ENCODE results near the gene TSPAN14. TPM values are rescaled to one million over a fixed set of nuclear protein-coding genes. Genes with fewer than 3 reads are reported as not detected.

TSPAN14 gene
- total and polyA plus RNA-seq, 12 donors: 13.1 to 112 (median 45.5) TPM

DNA sequence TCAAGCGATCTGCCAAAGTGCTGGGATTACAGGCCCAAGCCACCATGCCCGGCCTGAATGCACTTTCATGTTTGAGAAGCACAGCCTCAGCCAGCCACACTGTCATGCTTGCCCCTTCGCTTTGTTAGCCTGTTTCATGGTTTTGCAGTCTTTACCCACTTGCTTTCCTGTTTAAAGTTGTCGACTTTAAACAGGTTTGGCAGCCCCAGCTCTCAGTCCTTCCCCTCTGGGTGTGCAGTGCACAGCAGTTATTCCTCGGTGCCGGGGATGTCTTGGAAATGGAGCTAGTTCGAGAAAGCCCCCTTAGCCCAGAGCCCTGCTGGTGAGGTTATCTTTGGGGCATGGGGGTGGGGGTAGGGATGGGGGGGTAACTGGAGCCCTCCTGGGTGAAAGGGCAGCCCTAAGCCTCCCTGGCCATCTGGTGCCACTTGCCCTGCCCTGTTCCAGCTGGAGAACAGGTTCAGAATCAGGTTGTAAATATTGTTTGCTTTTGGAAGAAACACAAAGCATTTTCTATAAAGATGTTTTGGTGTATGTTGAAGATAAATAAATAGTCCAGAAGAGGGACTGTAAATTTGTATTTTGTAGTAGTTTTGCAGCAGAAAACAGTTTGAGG, 14.8 kb downstream of the TSPAN14 start:
- intact Hi-C loops (cut with DNase I): no loop called here

DNA sequence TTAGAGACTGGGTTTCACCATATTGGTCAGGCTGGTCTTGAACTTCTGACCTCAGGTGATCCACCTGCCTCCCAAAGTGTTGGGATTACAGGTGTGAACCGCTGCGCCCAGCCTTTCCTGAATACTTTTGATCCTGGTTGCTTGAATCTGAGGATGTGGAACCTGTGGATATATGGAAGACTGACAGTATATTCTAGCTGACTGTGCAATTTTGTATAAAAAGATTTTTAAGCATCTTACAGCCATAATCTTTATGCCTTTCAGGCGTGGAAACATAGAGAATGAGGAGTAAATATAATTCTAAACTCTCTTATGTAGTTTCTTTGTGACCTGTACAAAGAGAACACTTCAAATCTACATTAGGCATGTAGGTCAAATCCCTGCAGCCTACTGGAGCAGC, 16.2 kb downstream of the TSPAN14 start:
- intact Hi-C loops (cut with DNase I): no loop called here
- 92 to 100% (median 97%) methylated on average over 3 of the region's 3 CpGs for WGBS, 4 donors
- Histone ChIP-seq H3K27me3 (no peaks in the 10 kb centered on the region), H3K27ac (no peak overlapping the region), H3K36me3 (replicated peaks in 1 of 2) (peaks cover 0 to 3% of the 10 kb centered on the region in 2 donors), H3K9me3 (replicated peaks in 1 of 3) (no peaks in the 10 kb centered on the region), H3K4me3 (no peak overlapping the region), H3K4me1 (replicated peaks in 1 of 2) (peaks cover 4 to 58% of the 10 kb centered on the region in 2 donors)
- no peak for DNase-seq
- no peak for TF ChIP-seq POLR2A (IDR thresholded peaks at IDR 0.05)
- TF ChIP-seq, protein P1, sequence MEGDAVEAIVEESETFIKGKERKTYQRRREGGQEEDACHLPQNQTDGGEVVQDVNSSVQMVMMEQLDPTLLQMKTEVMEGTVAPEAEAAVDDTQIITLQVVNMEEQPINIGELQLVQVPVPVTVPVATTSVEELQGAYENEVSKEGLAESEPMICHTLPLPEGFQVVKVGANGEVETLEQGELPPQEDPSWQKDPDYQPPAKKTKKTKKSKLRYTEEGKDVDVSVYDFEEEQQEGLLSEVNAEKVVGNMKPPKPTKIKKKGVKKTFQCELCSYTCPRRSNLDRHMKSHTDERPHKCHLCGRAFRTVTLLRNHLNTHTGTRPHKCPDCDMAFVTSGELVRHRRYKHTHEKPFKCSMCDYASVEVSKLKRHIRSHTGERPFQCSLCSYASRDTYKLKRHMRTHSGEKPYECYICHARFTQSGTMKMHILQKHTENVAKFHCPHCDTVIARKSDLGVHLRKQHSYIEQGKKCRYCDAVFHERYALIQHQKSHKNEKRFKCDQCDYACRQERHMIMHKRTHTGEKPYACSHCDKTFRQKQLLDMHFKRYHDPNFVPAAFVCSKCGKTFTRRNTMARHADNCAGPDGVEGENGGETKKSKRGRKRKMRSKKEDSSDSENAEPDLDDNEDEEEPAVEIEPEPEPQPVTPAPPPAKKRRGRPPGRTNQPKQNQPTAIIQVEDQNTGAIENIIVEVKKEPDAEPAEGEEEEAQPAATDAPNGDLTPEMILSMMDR (IDR thresholded peaks at IDR 0.05): no peak

More for the DNA sequence above, 14.8 kb downstream of the TSPAN14 start:
- WGBS, 4 donors: 75 to 82% (median 79%) methylated on average over 6 to 7 of the region's 7 CpGs
- Histone ChIP-seq H3K36me3 (replicated peaks in 1 of 2) (peaks cover 0 to 3% of the 10 kb centered on the region in 2 donors), H3K9me3 (replicated peaks in 1 of 3) (no peaks in the 10 kb centered on the region), H3K4me1 (replicated peaks in 1 of 2) (peaks cover 18 to 64% of the 10 kb centered on the region in 2 donors), H3K4me3 (no peak overlapping the region), H3K27me3 (no peaks in the 10 kb centered on the region), H3K27ac (peak overlapping the region in 2 of 5 donors; percentile 36 to 78)
- TF ChIP-seq, protein P1 (IDR thresholded peaks at IDR 0.05): no peak
- no peak for TF ChIP-seq POLR2A (IDR thresholded peaks at IDR 0.05)
- no peak for DNase-seq

DNA sequence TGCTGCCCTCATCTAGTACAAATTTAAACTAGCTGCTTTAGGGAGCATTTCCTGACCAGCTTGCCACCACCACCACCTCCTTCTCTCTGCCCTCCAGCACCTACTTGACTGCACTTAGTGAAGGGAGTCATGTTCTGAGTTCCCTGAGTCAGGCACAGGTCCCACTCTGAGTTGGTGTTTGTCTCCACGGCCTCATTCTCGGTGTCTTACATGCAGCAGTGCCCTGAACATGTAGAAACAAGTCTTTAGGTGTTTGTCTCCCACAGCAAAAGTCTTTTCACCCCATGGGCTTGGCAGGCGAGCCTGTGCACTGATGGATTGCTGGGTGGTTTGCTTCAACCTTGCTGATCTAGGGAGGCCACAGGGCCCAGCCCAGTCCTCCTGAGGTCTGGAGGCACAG, 16.9 kb downstream of the TSPAN14 start:
- 85 to 100% (median 95%) methylated on average over 2 to 3 of the region's 3 CpGs for WGBS, 4 donors
- Histone ChIP-seq H3K9me3 (replicated peaks in 1 of 3) (no peaks in the 10 kb centered on the region), H3K4me3 (no peak overlapping the region), H3K4me1 (replicated peaks in 1 of 2) (peaks cover 0 to 52% of the 10 kb centered on the region in 2 donors), H3K27me3 (no peaks in the 10 kb centered on the region), H3K36me3 (replicated peaks in 1 of 2) (peaks cover 0 to 3% of the 10 kb centered on the region in 2 donors), H3K27ac (no peak overlapping the region)
- DNase-seq: no peak
- intact Hi-C loops (cut with DNase I): no loop called here
- no peak for TF ChIP-seq POLR2A (IDR thresholded peaks at IDR 0.05)
- TF ChIP-seq, protein P1 (IDR thresholded peaks at IDR 0.05): no peak

DNA sequence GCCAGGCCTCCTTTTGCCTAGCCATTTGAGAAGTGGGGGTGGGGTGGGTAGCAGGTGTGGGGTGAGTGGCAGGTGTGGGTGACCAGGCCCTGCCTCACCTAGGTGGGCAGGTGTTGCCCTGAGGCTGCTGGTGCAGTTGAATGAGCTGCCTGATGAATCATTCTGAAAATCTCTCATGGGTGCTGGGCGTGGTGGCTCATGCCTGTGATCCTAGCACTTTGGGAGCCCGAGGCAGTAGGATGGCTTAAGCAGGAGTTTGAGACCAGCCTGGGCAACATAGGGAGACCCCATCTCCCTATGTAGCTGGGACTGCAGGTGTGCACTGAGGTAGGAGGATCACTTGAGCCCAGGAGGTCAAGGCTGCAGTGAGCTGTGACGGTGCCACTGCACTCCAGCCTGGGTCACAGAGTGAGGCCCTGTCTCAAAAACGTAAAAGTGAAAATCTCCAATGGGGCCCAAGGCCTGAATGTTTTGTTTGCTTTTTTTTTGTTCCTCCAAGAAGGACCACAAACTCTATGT, 17.7 kb downstream of the TSPAN14 start:
- DNase-seq: peak in 1 of 7 donors; percentile 23
- H3K4me1 ChIP-seq (replicated peaks in 1 of 2): peaks cover 0 to 45% of the 10 kb centered on the region in 2 donors
- no peaks in the 10 kb centered on the region for H3K9me3 ChIP-seq (replicated peaks in 1 of 3)
- H3K27ac ChIP-seq: peak overlapping the region in 1 of 5 donors; percentile 3
- H3K4me3 ChIP-seq: no peak overlapping the region
- TF ChIP-seq POLR2A (IDR thresholded peaks at IDR 0.05): no peak
- TF ChIP-seq, protein P1 (IDR thresholded peaks at IDR 0.05): no peak
- intact Hi-C loops (cut with DNase I): no loop called here
- H3K27me3 ChIP-seq: no peaks in the 10 kb centered on the region
- H3K36me3 ChIP-seq (replicated peaks in 1 of 2): peaks cover 0 to 3% of the 10 kb centered on the region in 2 donors
- 67 to 86% (median 74%) methylated on average over 4 of the region's 4 CpGs for WGBS, 4 donors

Measured in adrenal gland (tissue), 12 donors.